ENCODE results near the gene USP36. TPM values are rescaled to one million over a fixed set of nuclear protein-coding genes. Genes with fewer than 3 reads are reported as not detected.
"Not testable (repeated sequence)": the region's sequence is repeated elsewhere in the genome, so short reads cannot be mapped to it uniquely, and the experiment has no call there.

The USP36 gene
- total RNA-seq, 2 experiments from 2014 or later, result 71.2 to 74.3 TPM

GRCh38 chr17:78784352-78784751 is 56.3 kb downstream of the USP36 start:
- Mint-ChIP-seq H3K4me1 (ENCODE audit: low read depth) (peaks cover 49% of the 10 kb centered on the region), H3K27me3 (no peaks in the 10 kb centered on the region), H3K9me3 (no peaks in the 10 kb centered on the region), H3K27ac (peak overlapping the region; percentile 28), H3K4me3 (no peak overlapping the region), H3K36me3 (peaks cover 18% of the 10 kb centered on the region)
- DNase-seq, result no peak
- ChIA-PET CTCF (interaction anchor here (0.6 to 4.3 kb wide), 8 partner anchors 15 to 287 kb away, joined by 3 to 22 read pairs (median 4); no protein-coding TSS in a partner anchor), POLR2A (interaction anchor here (0.9 to 2.5 kb wide), 5 partner anchors 9 to 38 kb away, joined by 4 to 14 read pairs (median 6); no protein-coding TSS in a partner anchor)
- intact Hi-C loops (cut with micrococcal nuclease), result no loop called here

GRCh38 chr17:78783711-78784324 is 56.8 kb downstream of the USP36 start:
- POLR2A ChIA-PET, result interaction anchor here (0.9 to 2.5 kb wide), 4 partner anchors 9 to 39 kb away, joined by 5 to 14 read pairs (median 8); no protein-coding TSS in a partner anchor
- no peak for DNase-seq
- peaks cover 21% of the 10 kb centered on the region for H3K36me3 Mint-ChIP-seq

GRCh38 chr17:78781893-78782304 is 58.7 kb downstream of the USP36 start, which contains the start of gene CYTH1:
Gene CYTH1, minus strand, starts transcription at chr17:78782273. Its CDS starts 50 bp downstream, at chr17:78782223.
- Mint-ChIP-seq H3K9me3 (no peaks in the 10 kb centered on the region), H3K27me3 (no peaks in the 10 kb centered on the region), H3K36me3 (peaks cover 21% of the 10 kb centered on the region), H3K27ac (peak within 1 kb of the TSS; percentile 98), H3K4me1 (ENCODE audit: low read depth) (peaks cover 45% of the 10 kb centered on the region), H3K4me3 (peak within 1 kb of the TSS; percentile 90)
- intact Hi-C loops (cut with micrococcal nuclease), result loop anchor here (2.0 kb wide), 1 partner anchor 59 kb away; the partner anchor contains the start of gene USP36
- ChIA-PET CTCF (no interaction called here), POLR2A (interaction anchor here (0.6 to 18.3 kb wide), 5 partner anchors 10 to 68 kb away, joined by 3 to 481 read pairs (median 3); no protein-coding TSS in a partner anchor)
- DNase-seq, result no peak

More at GRCh38 chr17:78783711-78784324, 56.8 kb downstream of the USP36 start:
- Mint-ChIP-seq H3K27ac (peak overlapping the region; percentile 28), H3K4me3 (peak overlapping the region; percentile 17), H3K27me3 (no peaks in the 10 kb centered on the region), H3K9me3 (no peaks in the 10 kb centered on the region), H3K4me1 (ENCODE audit: low read depth) (peaks cover 48% of the 10 kb centered on the region)
- CTCF ChIA-PET, result interaction anchor here (0.6 to 4.3 kb wide), 8 partner anchors 15 to 287 kb away, joined by 3 to 22 read pairs (median 4); no protein-coding TSS in a partner anchor
- intact Hi-C loops (cut with micrococcal nuclease), result loop anchor here (2.0 kb wide), 1 partner anchor 57 kb away; the partner anchor contains the start of gene USP36

- Mint-ChIP-seq H3K27ac (peak overlapping the region; percentile 98), H3K36me3 (peaks cover 22% of the 10 kb centered on the region), H3K4me1 (ENCODE audit: low read depth) (peaks cover 46% of the 10 kb centered on the region), H3K9me3 (no peaks in the 10 kb centered on the region), H3K4me3 (peak overlapping the region; percentile 90), H3K27me3 (no peaks in the 10 kb centered on the region)
- peak; percentile 58 for DNase-seq
- ChIA-PET CTCF (interaction anchor here (1.1 to 1.7 kb wide), 4 partner anchors 13 to 35 kb away, joined by 3 to 6 read pairs (median 4); no protein-coding TSS in a partner anchor), POLR2A (interaction anchor here (0.6 to 18.3 kb wide), 12 partner anchors 8 to 423 kb away, joined by 3 to 481 read pairs (median 5); no protein-coding TSS in a partner anchor)
- intact Hi-C loops (cut with micrococcal nuclease), result no loop called here
These were observed 59.3 kb downstream of the USP36 start for GRCh38 chr17:78781104-78781892.

GRCh38 chr17:78780335-78780734 is 60.3 kb downstream of the USP36 start:
- peaks cover 47% of the 10 kb centered on the region for H3K4me1 Mint-ChIP-seq (ENCODE audit: low read depth)
- intact Hi-C loops (cut with micrococcal nuclease), result no loop called here
- ChIA-PET CTCF (interaction anchor here (0.6 to 1.7 kb wide), 6 partner anchors 12 to 34 kb away, joined by 3 to 6 read pairs (median 4); no protein-coding TSS in a partner anchor), POLR2A (interaction anchor here (0.5 to 18.3 kb wide), 17 partner anchors 8 to 422 kb away, joined by 3 to 481 read pairs (median 5); no protein-coding TSS in a partner anchor)
- peaks cover 25% of the 10 kb centered on the region for H3K36me3 Mint-ChIP-seq
- H3K27ac Mint-ChIP-seq, result peak overlapping the region; percentile 98
- no peaks in the 10 kb centered on the region for H3K9me3 Mint-ChIP-seq
- DNase-seq, result peak; percentile 46
- H3K4me3 Mint-ChIP-seq, result peak overlapping the region; percentile 90
- H3K27me3 Mint-ChIP-seq, result no peaks in the 10 kb centered on the region

GRCh38 chr17:78779850-78780249 is 60.8 kb downstream of the USP36 start:
- Mint-ChIP-seq H3K4me3 (peak overlapping the region; percentile 90), H3K9me3 (no peaks in the 10 kb centered on the region), H3K4me1 (ENCODE audit: low read depth) (peaks cover 45% of the 10 kb centered on the region), H3K27ac (peak overlapping the region; percentile 98), H3K36me3 (peaks cover 29% of the 10 kb centered on the region), H3K27me3 (no peaks in the 10 kb centered on the region)
- peak; percentile 79 for DNase-seq
- intact Hi-C loops (cut with micrococcal nuclease), result loop anchor here (1.0 to 5.0 kb wide), 2 partner anchors 32 to 43 kb away; no protein-coding TSS in a partner anchor
- POLR2A ChIA-PET, result interaction anchor here (0.5 to 18.3 kb wide), 14 partner anchors 8 to 1058 kb away, joined by 3 to 481 read pairs (median 5); no protein-coding TSS in a partner anchor
- CTCF ChIA-PET, result interaction anchor here (0.6 to 1.7 kb wide), 4 partner anchors 19 to 33 kb away, joined by 3 to 6 read pairs (median 4); no protein-coding TSS in a partner anchor

- H3K9me3 Mint-ChIP-seq, H3K27me3 Mint-ChIP-seq, DNase-seq: not testable (repeated sequence)
- intact Hi-C loops (cut with micrococcal nuclease), result loop anchor here (1.0 to 5.0 kb wide), 2 partner anchors 31 to 42 kb away; no protein-coding TSS in a partner anchor
- Mint-ChIP-seq H3K36me3 (peaks cover 34% of the 10 kb centered on the region), H3K4me3 (peak overlapping the region; percentile 90), H3K27ac (peak overlapping the region; percentile 98), H3K4me1 (ENCODE audit: low read depth) (peaks cover 47% of the 10 kb centered on the region)
- POLR2A ChIA-PET, result interaction anchor here (0.6 to 18.3 kb wide), 11 partner anchors 7 to 1058 kb away, joined by 3 to 481 read pairs (median 7); no protein-coding TSS in a partner anchor
- CTCF ChIA-PET, result interaction anchor here (1.7 kb wide), 1 partner anchor 31 kb away, joined by 6 read pairs; no protein-coding TSS in a partner anchor
These were observed 61.3 kb downstream of the USP36 start for GRCh38 chr17:78779286-78779651.

- Mint-ChIP-seq H3K36me3 (peaks cover 40% of the 10 kb centered on the region), H3K9me3 (no peaks in the 10 kb centered on the region), H3K4me3 (peak overlapping the region; percentile 66), H3K4me1 (ENCODE audit: low read depth) (peaks cover 43% of the 10 kb centered on the region), H3K27ac (peak overlapping the region; percentile 99), H3K27me3 (no peaks in the 10 kb centered on the region)
- ChIA-PET CTCF (no interaction called here), POLR2A (interaction anchor here (1.0 to 18.3 kb wide), 5 partner anchors 9 to 400 kb away, joined by 3 to 481 read pairs (median 6); partner anchors contain the start of gene PGS1)
- intact Hi-C loops (cut with micrococcal nuclease), result loop anchor here (1.0 to 5.0 kb wide), 2 partner anchors 27 to 41 kb away; no protein-coding TSS in a partner anchor
- peak; percentile 58 for DNase-seq
These were observed 62.7 kb downstream of the USP36 start for GRCh38 chr17:78777881-78778280.

GRCh38 chr17:78774956-78775571 is 65.5 kb downstream of the USP36 start:
- H3K27ac Mint-ChIP-seq, result peak overlapping the region; percentile 99
- DNase-seq, result peak; percentile 89
- peaks cover 59% of the 10 kb centered on the region for H3K4me1 Mint-ChIP-seq (ENCODE audit: low read depth)
- H3K4me3 Mint-ChIP-seq, result peak overlapping the region; percentile 82
- H3K36me3 Mint-ChIP-seq, result peaks cover 43% of the 10 kb centered on the region
- no peaks in the 10 kb centered on the region for H3K27me3 Mint-ChIP-seq
- ChIA-PET CTCF (interaction anchor here (0.7 to 1.5 kb wide), 5 partner anchors 11 to 28 kb away, joined by 3 to 6 read pairs (median 4); no protein-coding TSS in a partner anchor), POLR2A (interaction anchor here (0.9 to 18.3 kb wide), 7 partner anchors 8 to 393 kb away, joined by 3 to 481 read pairs (median 5); no protein-coding TSS in a partner anchor)
- intact Hi-C loops (cut with micrococcal nuclease), result loop anchor here (1.0 to 5.0 kb wide), 4 partner anchors 17 to 42 kb away; no protein-coding TSS in a partner anchor
- no peaks in the 10 kb centered on the region for H3K9me3 Mint-ChIP-seq

GRCh38 chr17:78774453-78774852 is 66.2 kb downstream of the USP36 start:
- intact Hi-C loops (cut with micrococcal nuclease), result no loop called here
- CTCF ChIA-PET, result interaction anchor here (0.8 to 1.5 kb wide), 3 partner anchors 15 to 26 kb away, joined by 3 to 4 read pairs (median 4); no protein-coding TSS in a partner anchor

More at GRCh38 chr17:78774453-78774852, 66.2 kb downstream of the USP36 start:
- Mint-ChIP-seq H3K4me1 (ENCODE audit: low read depth) (peaks cover 55% of the 10 kb centered on the region), H3K36me3 (peaks cover 38% of the 10 kb centered on the region), H3K27ac (peak overlapping the region; percentile 99), H3K27me3 (no peaks in the 10 kb centered on the region), H3K4me3 (peak overlapping the region; percentile 82), H3K9me3 (no peaks in the 10 kb centered on the region)
- POLR2A ChIA-PET, result interaction anchor here (1.1 to 18.3 kb wide), 5 partner anchors 10 to 414 kb away, joined by 3 to 481 read pairs (median 5); partner anchors contain the start of gene SOCS3
- DNase-seq, result peak; percentile 57
